BLaER1 treated with 17β-estradiol and CSF1 and Interleukin-3, amounts not matched to agents 10 nM and 100 nM (cell line): ENCODE results near the gene GDAP1L1.
A peak's percentile ranks its signal among the peaks of the same experiment; 100 is the strongest.

ENCODE experiments used
- H3K27ac ChIP-seq, 11 experiments: shearing (Covaris generic); formaldehyde crosslinking; 2 replicates each; pipeline ENCODE4 v1.8.1; 2022
- H3K27me3 ChIP-seq, 11 experiments: shearing (Covaris generic); formaldehyde crosslinking; 2 replicates each; pipeline ENCODE4 v1.8.1; 2022
- H3K36me3 ChIP-seq, 11 experiments: shearing (Covaris generic); formaldehyde crosslinking; 2 replicates each; pipeline ENCODE4 v1.8.1; 2022
- H3K4me1 ChIP-seq, 10 experiments: shearing (Covaris generic); formaldehyde crosslinking; 2 replicates each; pipeline ENCODE4 v1.8.1; 2022
- H3K4me2 ChIP-seq, 11 experiments: shearing (Covaris generic); formaldehyde crosslinking; 2 replicates each; pipeline ENCODE4 v1.8.1; 2022
- H3K4me3 ChIP-seq, 10 experiments: shearing (Covaris generic); formaldehyde crosslinking; 2 replicates each; pipeline ENCODE4 v1.8.1; 2022
- H3K9ac ChIP-seq, 11 experiments: shearing (Covaris generic); formaldehyde crosslinking; 2 replicates each; pipeline ENCODE4 v1.8.1; 2022
- H3K9me3 ChIP-seq, 11 experiments: shearing (Covaris generic); formaldehyde crosslinking; replicated peaks in 1 of 11; 2 replicates each; pipeline ENCODE4 v1.8.1; 2022
- H4K20me1 ChIP-seq, 11 experiments: shearing (Covaris generic); formaldehyde crosslinking; 2 replicates each; pipeline ENCODE4 v1.8.1; 2022
- Cebpa-rat ChIP-seq, 11 experiments: shearing (Covaris generic); IDR thresholded peaks; 2 replicates each; pipeline ENCODE4 v1.8.1; 2022

GDAP1L1 gene

GRCh38 chr20:44207126-44207723, 39.9 kb upstream of the GDAP1L1 start:
- Histone ChIP-seq H3K27me3 (no peaks in the 10 kb centered on the region), H3K9ac (peak overlapping the region in 2 of 11 experiments; percentile 13 to 97; a peak in 1 of 22 replicates), H3K27ac (no peak overlapping the region; a peak in 1 of 22 replicates), H3K4me2 (peak overlapping the region; percentile 26 to 98 (median 89); a peak in 21 of 22 replicates), H3K36me3 (peaks cover 36 to 51% (median 42%) of the 10 kb centered on the region in 11 experiments), H3K9me3 (no peaks in the 10 kb centered on the region), H4K20me1 (peaks cover 54 to 82% (median 74%) of the 10 kb centered on the region in 11 experiments), H3K4me1 (peaks cover 37 to 53% (median 48%) of the 10 kb centered on the region in 10 experiments), H3K4me3 (no peak overlapping the region; a peak in 1 of 20 replicates)
- no peak for TF ChIP-seq Cebpa-rat (IDR thresholded peaks at IDR 0.05)

- no peaks in the 10 kb centered on the region for H3K9me3 ChIP-seq
These were observed 38.9 kb upstream of the GDAP1L1 start for GRCh38 chr20:44208165-44208564.

GRCh38 chr20:44208770-44209169, 38.3 kb upstream of the GDAP1L1 start:
- Histone ChIP-seq H3K36me3 (peaks cover 23 to 36% (median 28%) of the 10 kb centered on the region in 11 experiments), H3K9ac (peak overlapping the region; percentile 96 to 99 (median 98)), H3K27ac (peak overlapping the region in 9 of 11 experiments; percentile 96 to 99 (median 98); a peak in 17 of 22 replicates), H4K20me1 (peaks cover 46 to 68% (median 62%) of the 10 kb centered on the region in 11 experiments), H3K4me2 (peak overlapping the region; percentile 78 to 98 (median 89)), H3K9me3 (no peaks in the 10 kb centered on the region), H3K4me3 (peak overlapping the region; percentile 83 to 97 (median 95)), H3K27me3 (no peaks in the 10 kb centered on the region), H3K4me1 (peaks cover 37 to 55% (median 49%) of the 10 kb centered on the region in 10 experiments)
- no peak for TF ChIP-seq Cebpa-rat (IDR thresholded peaks at IDR 0.05)

More at GRCh38 chr20:44208165-44208564, 38.9 kb upstream of the GDAP1L1 start:
- peak overlapping the region in 9 of 11 experiments; percentile 96 to 99 (median 98); a peak in 10 of 22 replicates for H3K27ac ChIP-seq
- H4K20me1 ChIP-seq, result peaks cover 48 to 74% (median 64%) of the 10 kb centered on the region in 11 experiments
- peak overlapping the region; percentile 78 to 98 (median 89) for H3K4me2 ChIP-seq
- peak overlapping the region; percentile 96 to 99 (median 98); a peak in 21 of 22 replicates for H3K9ac ChIP-seq
- H3K27me3 ChIP-seq, result no peaks in the 10 kb centered on the region
- H3K4me3 ChIP-seq, result peak overlapping the region; percentile 83 to 97 (median 95)
- H3K4me1 ChIP-seq, result peaks cover 37 to 55% (median 49%) of the 10 kb centered on the region in 10 experiments
- H3K36me3 ChIP-seq, result peaks cover 26 to 42% (median 33%) of the 10 kb centered on the region in 11 experiments
- no peak for TF ChIP-seq Cebpa-rat (IDR thresholded peaks at IDR 0.05)

DNA sequence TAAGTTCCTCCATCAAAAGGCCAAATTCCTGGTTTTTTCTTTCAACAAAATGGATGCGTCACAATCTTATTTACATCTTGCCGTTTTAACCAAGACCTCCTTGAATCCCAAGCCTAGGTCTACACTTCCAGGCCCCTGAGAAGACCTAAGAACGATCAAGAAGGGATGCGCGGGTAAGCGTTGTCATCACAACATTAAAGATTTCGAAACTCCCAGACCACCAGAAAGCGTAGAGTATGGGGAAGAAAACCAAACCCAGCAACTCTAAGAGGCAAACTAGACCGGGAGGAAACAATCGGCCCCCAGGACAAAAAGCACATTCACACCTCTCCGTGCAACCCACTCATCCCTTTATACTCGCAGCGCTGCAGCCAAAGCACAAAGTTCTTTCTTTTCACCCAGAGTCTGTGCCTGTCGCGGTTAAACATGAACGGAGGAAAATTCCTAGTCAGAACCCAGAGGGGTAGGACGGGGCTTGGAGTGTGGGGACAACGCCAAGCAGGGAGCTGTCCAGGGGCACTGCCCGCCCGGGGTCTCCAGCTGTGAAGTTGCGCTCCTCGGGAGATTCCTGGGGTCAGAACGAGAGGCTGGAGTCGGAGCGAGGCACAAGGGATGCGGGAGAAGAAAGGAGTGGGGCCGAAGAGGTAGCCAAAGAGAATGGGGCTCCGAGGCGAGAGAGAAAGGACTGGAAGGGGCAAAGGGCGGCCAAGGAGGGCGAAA, 37.3 kb upstream of the GDAP1L1 start:
- Histone ChIP-seq H3K9me3 (no peaks in the 10 kb centered on the region), H4K20me1 (peaks cover 41 to 57% (median 52%) of the 10 kb centered on the region in 11 experiments), H3K4me1 (peaks cover 35 to 47% (median 43%) of the 10 kb centered on the region in 10 experiments), H3K4me3 (peak overlapping the region; percentile 83 to 97 (median 95)), H3K27me3 (no peaks in the 10 kb centered on the region), H3K9ac (peak overlapping the region; percentile 96 to 99 (median 98)), H3K4me2 (peak overlapping the region; percentile 78 to 98 (median 89)), H3K27ac (peak overlapping the region; percentile 96 to 99 (median 98)), H3K36me3 (peaks cover 18 to 25% (median 20%) of the 10 kb centered on the region in 11 experiments)
- peak in 5 of 11 experiments; percentile 14 to 50 (median 47); a peak in 3 of 22 replicates for TF ChIP-seq Cebpa-rat (IDR thresholded peaks at IDR 0.05)

DNA sequence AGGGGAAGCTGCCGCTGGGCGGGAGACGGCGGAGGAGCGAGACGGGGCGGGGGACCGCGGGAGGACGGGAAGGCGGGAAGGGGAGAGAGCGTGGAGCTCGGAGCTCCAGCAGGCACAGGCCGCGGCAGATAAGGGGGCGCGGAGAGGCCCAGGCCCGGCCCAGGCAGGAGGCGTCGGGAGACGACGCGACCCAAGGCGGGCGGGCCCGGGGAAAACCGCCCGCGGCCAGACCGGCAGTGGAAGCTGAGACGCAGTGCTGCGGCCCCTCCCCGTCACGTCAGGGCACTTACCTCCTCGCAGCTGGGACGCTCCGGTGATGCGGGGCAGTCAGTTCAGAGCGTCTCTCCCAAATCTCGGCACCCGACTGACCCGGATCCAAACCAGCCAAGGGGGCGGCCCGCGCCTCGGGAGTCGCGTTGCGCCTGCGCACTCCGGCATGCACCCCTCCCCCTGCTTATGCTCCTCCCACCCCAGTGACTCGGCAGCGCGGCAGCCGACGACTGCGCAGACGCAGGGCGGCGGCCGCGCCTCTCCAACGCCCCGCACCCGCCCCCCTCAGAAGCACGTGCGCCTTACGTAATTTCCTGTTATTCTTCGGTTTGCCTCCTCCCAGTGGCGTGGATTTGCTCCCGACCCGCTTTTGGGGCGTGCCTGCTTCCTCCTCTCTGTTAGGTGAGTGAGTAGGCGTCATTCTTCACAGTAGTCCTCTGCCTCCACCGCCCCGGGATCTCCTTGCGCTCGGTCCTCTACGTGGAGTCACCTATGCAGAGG, 36.5 kb upstream of the GDAP1L1 start, which contains the start of gene OSER1:
Gene OSER1, minus strand, starts transcription at position 366 of the 771 bp plus-strand sequence. CDS start 3,814 bp downstream, outside the sequence.
- peaks cover 10 to 17% (median 13%) of the 10 kb centered on the region in 11 experiments; a peak in 20 of 22 replicates for H3K36me3 ChIP-seq
- peaks cover 37 to 47% (median 43%) of the 10 kb centered on the region in 10 experiments for H3K4me1 ChIP-seq
- peak within 1 kb of the TSS; percentile 89 to 98 (median 94) for H3K4me2 ChIP-seq
- no peaks in the 10 kb centered on the region for H3K27me3 ChIP-seq
- peak within 1 kb of the TSS; percentile 96 to 99 (median 98) for H3K9ac ChIP-seq
- H3K9me3 ChIP-seq, result no peaks in the 10 kb centered on the region
- peak within 1 kb of the TSS; percentile 83 to 97 (median 95) for H3K4me3 ChIP-seq
- TF ChIP-seq Cebpa-rat (IDR thresholded peaks at IDR 0.05), result peak in 6 of 11 experiments; percentile 31 to 68 (median 50); a peak in 8 of 22 replicates
- H3K27ac ChIP-seq, result peak within 1 kb of the TSS; percentile 96 to 99 (median 98)
- H4K20me1 ChIP-seq, result peaks cover 40 to 49% (median 46%) of the 10 kb centered on the region in 11 experiments

DNA sequence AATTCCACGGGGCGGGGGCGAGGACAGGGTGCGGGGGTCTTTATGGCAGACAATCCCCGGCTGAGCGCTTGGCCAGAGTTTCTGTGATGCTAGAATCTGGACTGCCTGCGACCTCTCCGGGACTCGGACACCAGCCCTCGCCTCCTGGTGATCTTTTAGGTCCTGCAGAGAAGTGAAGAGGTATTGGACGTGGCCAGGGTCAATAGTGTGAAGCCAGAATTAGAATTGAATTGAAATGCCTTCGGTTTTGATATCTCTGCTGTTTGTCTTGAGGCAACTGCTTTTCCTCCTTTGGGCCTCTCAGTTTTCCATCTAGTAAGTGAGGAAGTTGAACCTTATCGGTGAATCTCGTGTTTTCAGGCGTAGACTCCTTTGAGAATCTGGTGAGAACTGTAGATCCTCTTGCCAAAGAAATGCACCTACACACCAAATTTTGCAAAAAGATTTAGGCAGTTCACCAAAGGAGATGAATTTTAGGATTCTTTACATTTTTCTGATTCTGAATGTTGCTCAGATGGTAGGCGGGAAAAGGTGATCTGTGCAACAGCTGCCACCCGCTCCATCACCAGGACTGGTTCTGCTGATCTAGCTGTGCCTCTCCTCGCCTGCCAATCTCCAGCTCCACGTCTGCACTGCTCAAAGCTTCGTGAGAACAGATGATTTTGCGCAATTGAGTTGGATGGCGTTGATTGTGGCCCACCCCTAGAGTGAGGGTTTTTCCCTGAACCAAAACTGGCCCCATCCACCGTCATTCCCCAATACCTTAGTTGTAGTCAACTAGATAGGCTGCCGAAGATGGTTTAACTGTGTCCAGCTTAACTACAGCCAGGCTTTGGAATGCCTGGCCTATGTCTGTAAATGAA, 35.7 kb upstream of the GDAP1L1 start:
- H3K4me1 ChIP-seq, result peaks cover 37 to 45% (median 42%) of the 10 kb centered on the region in 10 experiments
- no peak; a peak in 1 of 22 replicates for TF ChIP-seq Cebpa-rat (IDR thresholded peaks at IDR 0.05)
- H3K9me3 ChIP-seq, result no peaks in the 10 kb centered on the region
- H3K27ac ChIP-seq, result peak overlapping the region; percentile 75 to 99 (median 98)
- H4K20me1 ChIP-seq, result peaks cover 33 to 41% (median 37%) of the 10 kb centered on the region in 11 experiments
- peak overlapping the region; percentile 77 to 98 (median 90) for H3K4me2 ChIP-seq
- peak overlapping the region; percentile 83 to 97 (median 95) for H3K4me3 ChIP-seq
- H3K36me3 ChIP-seq, result peaks cover 2 to 9% (median 4%) of the 10 kb centered on the region in 11 experiments; a peak in 17 of 22 replicates
- H3K9ac ChIP-seq, result peak overlapping the region; percentile 84 to 99 (median 98)
- no peaks in the 10 kb centered on the region for H3K27me3 ChIP-seq

GRCh38 chr20:44212792-44213191, 34.3 kb upstream of the GDAP1L1 start:
- H3K27ac ChIP-seq, result no peak overlapping the region
- H3K4me2 ChIP-seq, result no peak overlapping the region

More at GRCh38 chr20:44212792-44213191, 34.3 kb upstream of the GDAP1L1 start:
- Histone ChIP-seq H3K27me3 (no peaks in the 10 kb centered on the region), H4K20me1 (peaks cover 19 to 28% (median 24%) of the 10 kb centered on the region in 11 experiments), H3K4me3 (no peak overlapping the region), H3K36me3 (no peaks in the 10 kb centered on the region), H3K4me1 (peaks cover 31 to 39% (median 35%) of the 10 kb centered on the region in 10 experiments), H3K9ac (peak overlapping the region in 1 of 11 experiments; percentile 98; a peak in 1 of 22 replicates), H3K9me3 (no peaks in the 10 kb centered on the region)
- TF ChIP-seq Cebpa-rat (IDR thresholded peaks at IDR 0.05), result no peak
